Measurements from ENCODE around the gene HOXA6. TPM values are rescaled to one million over a fixed set of nuclear protein-coding genes. Genes with fewer than 3 reads are reported as not detected.

Gene HOXA6
- total RNA-seq, 2 donors from 2014 or later, result 6.9 to 7.5 TPM

DNA sequence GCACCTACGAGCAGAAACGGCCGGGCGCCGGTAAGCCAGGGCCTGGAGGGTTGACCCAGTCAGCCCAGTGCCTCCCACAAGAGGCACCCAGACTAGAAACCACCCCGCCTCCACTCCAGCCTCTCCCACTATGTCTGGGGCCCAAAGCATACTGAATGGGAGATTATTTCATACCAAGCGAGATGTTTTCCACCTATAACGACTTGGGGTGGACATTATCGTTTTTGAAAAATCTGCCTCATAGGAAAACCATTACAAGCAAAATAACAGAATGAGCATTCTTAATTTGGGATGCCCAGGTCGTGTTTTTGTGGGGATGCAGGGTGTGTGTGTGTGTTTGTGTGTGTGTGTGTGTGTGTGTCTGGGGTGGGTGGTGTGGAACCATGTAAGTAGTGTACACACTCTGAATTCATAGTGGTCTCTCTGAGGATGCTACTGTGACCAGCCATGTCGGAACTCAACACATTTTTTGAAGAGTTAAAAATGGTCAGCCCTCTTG lies 1.6 kb downstream of the HOXA6 start:
- intact Hi-C loops (cut with DNase I), result no loop called here
- no peak for DNase-seq (ENCODE audit: low spot score)
- Histone ChIP-seq H3K27ac (no peak overlapping the region), H3K4me1 (replicated peaks) (peaks cover 4% of the 10 kb centered on the region), H3K27me3 (replicated peaks; ENCODE audit: insufficient read depth) (no peaks in the 10 kb centered on the region), H3K9me3 (no peaks in the 10 kb centered on the region), H3K4me3 (no peak overlapping the region), H3K36me3 (no peaks in the 10 kb centered on the region)
- TF ChIP-seq POLR2AphosphoS5 (IDR thresholded peaks at IDR 0.05) (no peak), POLR2A (IDR thresholded peaks at IDR 0.05) (no peak)
- TF ChIP-seq, protein P1, sequence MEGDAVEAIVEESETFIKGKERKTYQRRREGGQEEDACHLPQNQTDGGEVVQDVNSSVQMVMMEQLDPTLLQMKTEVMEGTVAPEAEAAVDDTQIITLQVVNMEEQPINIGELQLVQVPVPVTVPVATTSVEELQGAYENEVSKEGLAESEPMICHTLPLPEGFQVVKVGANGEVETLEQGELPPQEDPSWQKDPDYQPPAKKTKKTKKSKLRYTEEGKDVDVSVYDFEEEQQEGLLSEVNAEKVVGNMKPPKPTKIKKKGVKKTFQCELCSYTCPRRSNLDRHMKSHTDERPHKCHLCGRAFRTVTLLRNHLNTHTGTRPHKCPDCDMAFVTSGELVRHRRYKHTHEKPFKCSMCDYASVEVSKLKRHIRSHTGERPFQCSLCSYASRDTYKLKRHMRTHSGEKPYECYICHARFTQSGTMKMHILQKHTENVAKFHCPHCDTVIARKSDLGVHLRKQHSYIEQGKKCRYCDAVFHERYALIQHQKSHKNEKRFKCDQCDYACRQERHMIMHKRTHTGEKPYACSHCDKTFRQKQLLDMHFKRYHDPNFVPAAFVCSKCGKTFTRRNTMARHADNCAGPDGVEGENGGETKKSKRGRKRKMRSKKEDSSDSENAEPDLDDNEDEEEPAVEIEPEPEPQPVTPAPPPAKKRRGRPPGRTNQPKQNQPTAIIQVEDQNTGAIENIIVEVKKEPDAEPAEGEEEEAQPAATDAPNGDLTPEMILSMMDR (IDR thresholded peaks at IDR 0.05), result no peak
- 92% methylated on average over 11 of the region's 11 CpGs for WGBS

DNA sequence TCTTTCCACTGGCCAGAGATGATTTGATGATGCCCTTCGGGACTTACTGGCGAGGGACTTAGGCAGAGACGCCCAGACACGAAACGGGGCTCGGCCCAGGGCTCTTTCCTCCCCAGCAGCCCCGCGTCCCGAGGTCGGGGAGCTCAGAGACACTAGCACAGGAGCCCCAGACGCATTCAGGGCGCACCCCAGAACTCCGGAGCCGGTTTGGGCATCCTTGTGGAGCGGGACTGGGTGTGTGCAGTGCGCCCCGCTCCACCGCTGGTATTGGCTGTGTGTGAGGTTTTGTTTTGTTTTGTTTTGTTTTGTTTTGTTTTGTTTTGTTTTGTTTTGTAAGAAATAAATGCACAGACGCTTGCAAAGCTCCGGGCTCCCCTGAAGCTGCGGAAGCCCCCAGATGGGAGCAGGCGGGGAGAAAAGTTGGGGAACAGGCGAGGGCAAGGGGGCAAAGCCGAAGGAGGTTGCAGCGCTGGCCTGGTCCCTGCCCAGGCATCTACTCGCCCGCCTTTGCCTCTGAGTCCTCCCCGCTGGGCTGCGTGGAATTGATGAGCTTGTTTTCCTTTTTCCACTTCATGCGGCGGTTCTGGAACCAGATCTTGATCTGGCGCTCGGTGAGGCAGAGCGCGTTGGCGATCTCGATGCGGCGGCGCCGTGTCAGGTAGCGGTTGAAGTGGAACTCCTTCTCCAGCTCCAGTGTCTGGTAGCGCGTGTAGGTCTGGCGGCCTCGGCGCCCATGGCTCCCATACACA lies 2.2 kb downstream of the HOXA6 start:
- WGBS, result 84% methylated on average over 47 of the region's 47 CpGs
- Histone ChIP-seq H3K4me3 (peak overlapping the region in 1 of 2 donors; percentile 2), H3K27ac (peak overlapping the region in 1 of 2 donors; percentile 39), H3K27me3 (replicated peaks; ENCODE audit: insufficient read depth) (no peaks in the 10 kb centered on the region), H3K36me3 (no peaks in the 10 kb centered on the region), H3K9me3 (no peaks in the 10 kb centered on the region), H3K4me1 (replicated peaks) (peaks cover 4% of the 10 kb centered on the region)
- TF ChIP-seq POLR2A (IDR thresholded peaks at IDR 0.05) (no peak), POLR2AphosphoS5 (IDR thresholded peaks at IDR 0.05) (no peak)
- TF ChIP-seq, protein P1 (IDR thresholded peaks at IDR 0.05), result no peak
- no peak for DNase-seq (ENCODE audit: low spot score)
- intact Hi-C loops (cut with DNase I), result no loop called here

DNA sequence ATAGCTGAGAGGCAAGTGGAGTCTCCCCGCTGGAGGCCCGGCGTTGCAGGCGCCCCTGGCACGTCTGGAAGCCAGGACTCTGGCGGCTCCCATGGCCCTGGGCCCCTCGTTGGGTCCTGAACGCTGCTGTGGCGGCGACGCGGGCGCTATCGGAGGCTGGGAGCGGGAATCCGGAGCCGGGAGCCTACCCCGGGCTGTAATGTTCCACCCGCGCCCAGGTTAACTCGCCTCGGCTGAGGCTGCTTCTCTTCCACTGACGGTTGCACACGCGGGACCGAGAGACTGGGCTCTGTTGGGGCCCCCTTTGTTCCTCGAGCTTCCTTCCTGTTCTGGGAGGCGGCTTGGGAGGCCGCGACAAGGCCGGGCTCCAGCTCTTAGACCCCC lies 2.8 kb downstream of the HOXA6 start:
- peaks cover 4% of the 10 kb centered on the region for H3K4me1 ChIP-seq (replicated peaks)
- peak overlapping the region in 1 of 2 donors; percentile 39 for H3K27ac ChIP-seq
- peak overlapping the region in 1 of 2 donors; percentile 2 for H3K4me3 ChIP-seq
- WGBS, result 84% methylated on average over 31 of the region's 31 CpGs
- H3K27me3 ChIP-seq (replicated peaks; ENCODE audit: insufficient read depth), result no peaks in the 10 kb centered on the region
- no peaks in the 10 kb centered on the region for H3K36me3 ChIP-seq
- TF ChIP-seq POLR2AphosphoS5 (IDR thresholded peaks at IDR 0.05) (no peak), POLR2A (IDR thresholded peaks at IDR 0.05) (no peak)
- TF ChIP-seq, protein P1 (IDR thresholded peaks at IDR 0.05), result no peak
- no peak for DNase-seq (ENCODE audit: low spot score)
- H3K9me3 ChIP-seq, result no peaks in the 10 kb centered on the region
- intact Hi-C loops (cut with DNase I), result no loop called here

DNA sequence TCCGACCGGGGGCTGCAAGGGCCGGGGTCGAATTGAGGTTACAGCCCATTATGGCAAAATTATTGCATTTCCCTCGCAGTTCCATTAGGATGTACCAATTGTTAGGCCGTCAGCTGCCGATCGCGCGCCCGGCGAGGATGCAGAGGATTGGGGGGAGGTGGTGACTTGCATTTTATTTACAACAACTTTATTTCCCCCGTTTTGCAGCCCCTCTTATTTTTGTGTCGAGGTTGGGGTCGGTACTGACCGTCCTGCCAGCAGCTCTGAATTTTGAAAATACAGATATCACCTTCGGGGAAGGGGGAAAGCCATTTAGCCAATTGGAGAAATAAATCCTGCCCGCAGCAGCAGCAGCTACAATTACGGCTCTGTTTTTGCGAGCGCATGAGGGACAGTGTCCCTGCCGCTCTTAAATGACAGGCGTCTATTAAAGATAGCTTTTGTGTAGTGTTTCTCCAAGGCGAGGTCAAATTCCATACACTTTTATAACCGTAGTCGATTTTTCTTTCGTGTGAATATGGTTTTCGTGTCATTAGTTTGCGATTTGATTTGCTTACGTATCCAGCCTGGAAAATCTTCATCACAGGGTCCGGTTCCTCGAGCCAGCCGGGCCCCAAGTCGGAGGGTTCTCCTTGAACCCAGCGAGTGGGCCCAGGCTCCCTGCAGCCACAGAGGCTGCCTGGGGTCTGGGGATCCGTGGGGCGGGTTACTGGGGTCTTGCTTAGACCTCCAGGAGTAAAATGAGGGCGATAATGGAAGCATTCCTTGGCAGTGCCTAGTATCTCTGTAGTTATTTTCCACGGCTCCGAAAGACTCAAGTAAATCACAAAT lies 3.4 kb downstream of the HOXA6 start:
- intact Hi-C loops (cut with DNase I), result no loop called here
- TF ChIP-seq POLR2A (IDR thresholded peaks at IDR 0.05), result no peak
- TF ChIP-seq, protein P1 (IDR thresholded peaks at IDR 0.05), result peak in 1 of 4 experiments; percentile 29
- H3K4me3 ChIP-seq, result peak overlapping the region in 1 of 2 donors; percentile 40
- no peaks in the 10 kb centered on the region for H3K27me3 ChIP-seq (replicated peaks; ENCODE audit: insufficient read depth)
- DNase-seq (ENCODE audit: low spot score), result no peak
- H3K36me3 ChIP-seq, result no peaks in the 10 kb centered on the region
- 61% methylated on average over 40 of the region's 40 CpGs for whole genome bisulfite sequencing
- no peaks in the 10 kb centered on the region for H3K9me3 ChIP-seq
- peak overlapping the region in 1 of 2 donors; percentile 39 for H3K27ac ChIP-seq
- H3K4me1 ChIP-seq (replicated peaks), result no peaks in the 10 kb centered on the region
